Upper lobe of left lung (tissue), 6 donors: ENCODE data around the gene PRKAR1A. TPM values are rescaled to one million over a fixed set of nuclear protein-coding genes. Genes with fewer than 3 reads are reported as not detected.

Experiments
- ATAC-seq, 2 donors: fragments of 200-7000 bp; cut with Tn5 transposase; one replicate each; pipeline ENCODE4 v1.9.1; 2022; ENCODE audit warnings: mild to moderate bottlenecking in 2 of 2, moderate library complexity in 2 of 2; ENCODE audit not compliant: low FRiP score in 2 of 2
- DNase-seq, 2 donors: peaks; one replicate each; pipeline ENCODE4 v3.0.0-alpha.2; 2019 to 2020
- H3K27ac ChIP-seq, 4 donors: fragments of 200-600 bp; sonication (generic); one replicate each; pipeline ENCODE4 v1.5.1; 2016 to 2019
- H3K27me3 ChIP-seq, 4 donors: fragments of 200-600 bp; sonication (generic); one replicate each; pipeline ENCODE4 v1.5.1; 2017 to 2019
- H3K36me3 ChIP-seq, 4 donors: fragments of 200-600 bp; sonication (generic); one replicate each; pipeline ENCODE4 v1.5.1; 2016 to 2019
- H3K4me1 ChIP-seq, 4 donors: fragments of 200-600 bp; sonication (generic); one replicate each; pipeline ENCODE4 v1.5.1; 2018 to 2019
- H3K4me3 ChIP-seq, 4 donors: fragments of 200-600 bp; sonication (generic); one replicate each; pipeline ENCODE4 v1.5.1; 2017 to 2019; ENCODE audit warnings: mild to moderate bottlenecking in 2 of 4, moderate library complexity in 1 of 4
- H3K9me3 ChIP-seq, 4 donors: fragments of 200-600 bp; sonication (generic); one replicate each; pipeline ENCODE4 v1.5.1; 2018 to 2019
- CTCF ChIP-seq, 6 experiments: fragments of 450-650 bp in 4 of 6; fragments of 200-600 bp in 2 of 6; sonication (generic) in 2 of 6; IDR thresholded peaks; one replicate each; pipeline ENCODE4 v1.5.1; 2016 to 2019; ENCODE audit warnings: antibody characterized with exemption in 6 of 6
- EP300 ChIP-seq, 4 donors: sonication (generic); formaldehyde crosslinking; IDR thresholded peaks; one replicate each; pipeline ENCODE4 v1.5.1; 2017; ENCODE audit warnings: antibody characterized with exemption in 4 of 4, control low read depth in 2 of 4
- POLR2A ChIP-seq, 4 donors: fragments of 450-650 bp; IDR thresholded peaks; one replicate each; pipeline ENCODE4 v1.5.1; 2016 to 2017; ENCODE audit warnings: antibody characterized with exemption in 4 of 4, mild to moderate bottlenecking in 2 of 4
- POLR2AphosphoS5 ChIP-seq, 2 donors: sonication (generic); formaldehyde crosslinking; IDR thresholded peaks; one replicate each; pipeline ENCODE4 v1.5.1; 2017; ENCODE audit warnings: antibody characterized with exemption in 2 of 2
- WGBS, 2 donors: methylation state at CpG; one replicate each; pipeline ENCODE4 v1.1.5; 2017 to 2018; 5-methylcytosine and 5-hydroxymethylcytosine counted together
- total RNA-seq, 6 donors: library from RNA; depleted of rRNA in 4 of 6; stranded (reverse); fragments of >200 nt in 4 of 6; gene quantifications; one replicate each; pipeline versions ENCODE4 v1.1.0 to v1.2.1, GENCODE V29; 2016 to 2021
- donor health status: DM: no; HTN: no; CAD: no; lungs with moderate emphysema.
- donor health status: DM: no; HTN: yes; CAD: no; lungs with severe emphysema.

Gene PRKAR1A
- total RNA-seq, 6 donors from 2014 or later: 161 to 490 (median 396) TPM

DNA sequence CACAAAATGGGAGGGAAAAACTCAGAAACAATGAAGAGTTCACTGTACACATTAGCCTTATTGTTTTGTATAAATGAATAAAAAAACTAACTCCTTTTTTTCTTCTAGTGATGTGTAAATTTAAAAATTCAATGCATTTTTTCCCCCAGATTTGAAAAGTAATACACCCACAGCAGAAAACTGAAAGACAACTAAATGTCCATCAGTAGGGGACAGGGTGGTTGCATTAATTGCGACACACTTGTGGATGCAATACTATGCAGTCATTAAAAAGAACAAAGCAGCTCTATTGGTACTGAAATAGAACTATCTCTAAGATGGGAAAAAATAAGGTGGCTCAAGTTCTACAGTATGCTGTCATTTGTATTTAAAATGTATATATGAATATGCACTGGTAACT, 41.3 kb upstream of the PRKAR1A start:
- H3K27me3 ChIP-seq: no peaks in the 10 kb centered on the region
- H3K4me3 ChIP-seq: no peak overlapping the region
- no peaks in the 10 kb centered on the region for H3K9me3 ChIP-seq
- no peak for ATAC-seq
- H3K36me3 ChIP-seq: no peaks in the 10 kb centered on the region
- H3K27ac ChIP-seq: no peak overlapping the region
- DNase-seq: no peak
- TF ChIP-seq POLR2A (IDR thresholded peaks at IDR 0.05) (no peak), POLR2AphosphoS5 (IDR thresholded peaks at IDR 0.05) (no peak), EP300 (IDR thresholded peaks at IDR 0.05) (no peak), CTCF (IDR thresholded peaks at IDR 0.05) (no peak)
- H3K4me1 ChIP-seq: peaks cover 0 to 7% (median 3%) of the 10 kb centered on the region in 4 donors
- 97% methylated on average over 1 of the region's 1 CpG for WGBS, 2 donors

- H3K4me3 ChIP-seq: no peak overlapping the region
- H3K27ac ChIP-seq: no peak overlapping the region
- peaks cover 0 to 5% (median 0%) of the 10 kb centered on the region in 4 donors for H3K4me1 ChIP-seq
- H3K36me3 ChIP-seq: no peaks in the 10 kb centered on the region
- 79 to 84% methylated on average over 4 of the region's 4 CpGs for WGBS, 2 donors
- ATAC-seq (no peak), DNase-seq (no peak)
- TF ChIP-seq POLR2A (IDR thresholded peaks at IDR 0.05) (no peak), EP300 (IDR thresholded peaks at IDR 0.05) (no peak), CTCF (IDR thresholded peaks at IDR 0.05) (no peak), POLR2AphosphoS5 (IDR thresholded peaks at IDR 0.05) (no peak)
- H3K9me3 ChIP-seq: no peaks in the 10 kb centered on the region
- H3K27me3 ChIP-seq: no peaks in the 10 kb centered on the region
These were observed 31.3 kb upstream of the PRKAR1A start for GRCh38 chr17:68480885-68481284.

- no peak overlapping the region for H3K4me3 ChIP-seq
- DNase-seq: no peak
- 57 to 68% methylated on average over 4 of the region's 4 CpGs for WGBS, 2 donors
- H3K36me3 ChIP-seq: no peaks in the 10 kb centered on the region
- no peak overlapping the region for H3K27ac ChIP-seq
- no peak for TF ChIP-seq EP300 (IDR thresholded peaks at IDR 0.05)
- no peak for TF ChIP-seq POLR2A (IDR thresholded peaks at IDR 0.05)
- no peak for TF ChIP-seq POLR2AphosphoS5 (IDR thresholded peaks at IDR 0.05)
- no peak for TF ChIP-seq CTCF (IDR thresholded peaks at IDR 0.05)
- H3K4me1 ChIP-seq: peaks cover 0 to 5% (median 0%) of the 10 kb centered on the region in 4 donors
- H3K9me3 ChIP-seq: no peaks in the 10 kb centered on the region
- ATAC-seq: no peak
- H3K27me3 ChIP-seq: no peaks in the 10 kb centered on the region
These were observed 29.6 kb upstream of the PRKAR1A start for GRCh38 chr17:68482576-68483041.

GRCh38 chr17:68484458-68484857, 27.8 kb upstream of the PRKAR1A start:
- H3K4me3 ChIP-seq: no peak overlapping the region
- no peak overlapping the region for H3K27ac ChIP-seq
- peaks cover 0 to 5% (median 0%) of the 10 kb centered on the region in 4 donors for H3K4me1 ChIP-seq
- no peaks in the 10 kb centered on the region for H3K27me3 ChIP-seq
- ATAC-seq: no peak
- no peaks in the 10 kb centered on the region for H3K36me3 ChIP-seq
- 59 to 62% methylated on average over 2 of the region's 2 CpGs for WGBS, 2 donors
- TF ChIP-seq CTCF (IDR thresholded peaks at IDR 0.05): no peak
- no peak for TF ChIP-seq EP300 (IDR thresholded peaks at IDR 0.05)
- no peak for TF ChIP-seq POLR2A (IDR thresholded peaks at IDR 0.05)
- no peak for TF ChIP-seq POLR2AphosphoS5 (IDR thresholded peaks at IDR 0.05)
- no peak for DNase-seq
- H3K9me3 ChIP-seq: no peaks in the 10 kb centered on the region

DNA sequence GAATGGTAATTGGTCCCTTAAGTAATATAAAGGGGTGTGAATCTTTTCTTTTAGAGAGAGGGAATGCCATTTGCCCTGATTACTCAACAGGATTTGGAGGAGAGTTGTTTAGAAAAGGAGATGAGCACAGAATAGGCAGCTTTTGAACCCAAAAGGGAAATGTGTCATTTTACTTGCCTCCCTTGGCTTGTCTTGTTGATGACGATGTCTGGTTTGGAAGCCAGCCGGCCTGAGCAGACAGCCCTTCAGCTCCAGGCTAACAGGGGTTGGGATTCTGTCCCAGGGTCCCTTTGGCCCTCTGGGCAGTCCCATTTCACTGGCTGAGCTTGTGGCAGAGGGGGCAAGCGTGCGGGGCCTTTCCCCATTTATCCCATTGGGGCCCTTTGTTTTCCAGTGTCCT, 22.3 kb upstream of the PRKAR1A start:
- no peaks in the 10 kb centered on the region for H3K36me3 ChIP-seq
- H3K4me1 ChIP-seq: peaks cover 25 to 43% (median 35%) of the 10 kb centered on the region in 4 donors
- no peaks in the 10 kb centered on the region for H3K27me3 ChIP-seq
- WGBS, 2 donors: 62 to 85% methylated on average over 4 of the region's 4 CpGs
- no peak for TF ChIP-seq POLR2A (IDR thresholded peaks at IDR 0.05)
- no peak for TF ChIP-seq POLR2AphosphoS5 (IDR thresholded peaks at IDR 0.05)
- TF ChIP-seq CTCF (IDR thresholded peaks at IDR 0.05): no peak
- no peak for TF ChIP-seq EP300 (IDR thresholded peaks at IDR 0.05)
- no peak overlapping the region for H3K27ac ChIP-seq
- no peak for DNase-seq
- no peak overlapping the region for H3K4me3 ChIP-seq
- no peaks in the 10 kb centered on the region for H3K9me3 ChIP-seq
- ATAC-seq: peak in 1 of 2 donors; percentile 66
